Nephron (organoid): ENCODE results near the gene FAM13A.
"Not testable (repeated sequence)": the region's sequence is repeated elsewhere in the genome, so short reads cannot be mapped to it uniquely, and the experiment has no call there.

ENCODE experiments used
- H3K27ac Mint-ChIP-seq, 3 experiments: 2 replicates each; pipeline ENCODE4 v1.8.0; 2020; ENCODE audit warnings: mixed read lengths in 3 of 3, mild to moderate bottlenecking in 2 of 3, moderate library complexity in 1 of 3
- H3K27me3 Mint-ChIP-seq: 2 replicates; pipeline ENCODE4 v1.8.0; 2021; ENCODE audit warnings: low read depth, mild to moderate bottlenecking, moderate library complexity, mixed read lengths
- H3K36me3 Mint-ChIP-seq: 2 replicates; pipeline ENCODE4 v1.8.0; 2020; ENCODE audit warnings: low read depth, mixed read lengths
- H3K4me1 Mint-ChIP-seq: 2 replicates; pipeline ENCODE4 v1.8.0; 2020; ENCODE audit warnings: mixed read lengths
- H3K4me3 Mint-ChIP-seq, 3 experiments: 2 replicates each; pipeline ENCODE4 v1.8.0; 2020; ENCODE audit warnings: mild to moderate bottlenecking in 3 of 3, mixed read lengths in 3 of 3, moderate library complexity in 2 of 3
- H3K9me3 Mint-ChIP-seq: 2 replicates; pipeline ENCODE4 v1.8.0; 2020; ENCODE audit warnings: mixed read lengths
- CTCF ChIP-seq, 3 experiments: fragments of 200-600 bp; sonication (generic); IDR thresholded peaks; one replicate each; pipeline ENCODE4 v1.5.0; 2021; ENCODE audit warnings: antibody characterized with exemption in 3 of 3; ENCODE audit not compliant: unreplicated experiment in 3 of 3

FAM13A gene

GRCh38 chr4:88928852-88929251, 128.1 kb downstream of the FAM13A start:
- Mint-ChIP-seq H3K27me3 (no peaks in the 10 kb centered on the region), H3K9me3 (peaks cover 16% of the 10 kb centered on the region), H3K4me3 (no peak overlapping the region), H3K36me3 (peaks cover 39% of the 10 kb centered on the region), H3K27ac (no peak overlapping the region), H3K4me1 (no peaks in the 10 kb centered on the region)
- no peak for TF ChIP-seq CTCF (IDR thresholded peaks at IDR 0.05; ENCODE audit: unreplicated experiment in 3 of 3)

- TF ChIP-seq CTCF (IDR thresholded peaks at IDR 0.05; ENCODE audit: unreplicated experiment in 3 of 3) = no peak
- H3K9me3 Mint-ChIP-seq = peaks cover 25% of the 10 kb centered on the region
- H3K4me3 Mint-ChIP-seq = no peak overlapping the region
- H3K27ac Mint-ChIP-seq = no peak overlapping the region
- H3K27me3 Mint-ChIP-seq = no peaks in the 10 kb centered on the region
- H3K36me3 Mint-ChIP-seq = peaks cover 45% of the 10 kb centered on the region
- no peaks in the 10 kb centered on the region for H3K4me1 Mint-ChIP-seq
These were observed 129.6 kb downstream of the FAM13A start for GRCh38 chr4:88927420-88927819.

- Mint-ChIP-seq H3K27ac (no peak overlapping the region), H3K36me3 (peaks cover 49% of the 10 kb centered on the region), H3K9me3 (peaks cover 28% of the 10 kb centered on the region), H3K4me1 (no peaks in the 10 kb centered on the region), H3K4me3 (no peak overlapping the region), H3K27me3 (no peaks in the 10 kb centered on the region)
- TF ChIP-seq CTCF (IDR thresholded peaks at IDR 0.05; ENCODE audit: unreplicated experiment in 3 of 3) = no peak
These were observed 137.9 kb downstream of the FAM13A start for GRCh38 chr4:88919056-88919455.

GRCh38 chr4:88913181-88913580, 143.8 kb downstream of the FAM13A start:
- H3K9me3 Mint-ChIP-seq, H3K27ac Mint-ChIP-seq, H3K27me3 Mint-ChIP-seq, H3K4me1 Mint-ChIP-seq, H3K4me3 Mint-ChIP-seq: not testable (repeated sequence)
- H3K36me3 Mint-ChIP-seq = peaks cover 14% of the 10 kb centered on the region

- Mint-ChIP-seq H3K9me3 (no peaks in the 10 kb centered on the region), H3K36me3 (peaks cover 2% of the 10 kb centered on the region), H3K4me1 (no peaks in the 10 kb centered on the region), H3K27ac (no peak overlapping the region), H3K27me3 (no peaks in the 10 kb centered on the region), H3K4me3 (no peak overlapping the region)
- no peak for TF ChIP-seq CTCF (IDR thresholded peaks at IDR 0.05; ENCODE audit: unreplicated experiment in 3 of 3)
These were observed 145.5 kb downstream of the FAM13A start for GRCh38 chr4:88911246-88912212.

- no peaks in the 10 kb centered on the region for H3K27me3 Mint-ChIP-seq
- H3K36me3 Mint-ChIP-seq = peaks cover 12% of the 10 kb centered on the region
- TF ChIP-seq CTCF (IDR thresholded peaks at IDR 0.05; ENCODE audit: unreplicated experiment in 3 of 3) = no peak
- H3K4me1 Mint-ChIP-seq = no peaks in the 10 kb centered on the region
- H3K4me3 Mint-ChIP-seq = no peak overlapping the region
- no peak overlapping the region for H3K27ac Mint-ChIP-seq
- H3K9me3 Mint-ChIP-seq = peaks cover 2% of the 10 kb centered on the region
These were observed 146.9 kb downstream of the FAM13A start for GRCh38 chr4:88910101-88910500.
